Fibroblast of lung (primary cell): ENCODE results near the gene CACNB2. TPM values are rescaled to one million over a fixed set of nuclear protein-coding genes. Genes with fewer than 3 reads are reported as not detected.

Source experiments
- DNase-seq, 2 donors: peaks; one replicate each; pipeline versions ENCODE4 v3.0.0 to v3.0.0-alpha.2; 2010; ENCODE audit warnings: low read depth in 2 of 2
- H2AFZ ChIP-seq: 2 replicates; pipeline ENCODE4 v1.5.1; 2012; ENCODE audit warnings: low read length, control low read depth, inconsistent platforms
- H3K27ac ChIP-seq: 2 replicates; pipeline ENCODE4 v1.5.1; 2011; ENCODE audit warnings: low read length, control low read depth; ENCODE audit not compliant: insufficient read depth
- H3K27me3 ChIP-seq: 2 replicates; pipeline ENCODE4 v1.5.1; 2011; ENCODE audit warnings: mild to moderate bottlenecking, low read length; ENCODE audit not compliant: control insufficient read depth, insufficient read depth
- H3K36me3 ChIP-seq: 2 replicates; pipeline ENCODE4 v1.5.1; 2011; ENCODE audit warnings: low read length; ENCODE audit not compliant: control insufficient read depth, insufficient read depth
- H3K4me1 ChIP-seq: 2 replicates; pipeline ENCODE4 v1.5.1; 2011; ENCODE audit warnings: low read length; ENCODE audit not compliant: control insufficient read depth, insufficient read depth; ENCODE audit errors: extremely low read depth
- H3K4me2 ChIP-seq: 2 replicates; pipeline ENCODE4 v1.5.1; 2011; ENCODE audit warnings: low read length, control low read depth; ENCODE audit not compliant: insufficient read depth; ENCODE audit errors: extremely low read depth
- H3K4me3 ChIP-seq, 4 experiments: fragments of 200-600 bp in 1 of 4; sonication (generic) in 1 of 4; replicated peaks in 1 of 4; 2 replicates each; pipeline ENCODE4 v1.5.1; 2011 to 2016; ENCODE audit warnings: low read length in 4 of 4, low read depth in 3 of 4, mild to moderate bottlenecking in 3 of 4, control low read depth in 2 of 4, inconsistent platforms in 1 of 4, mixed read lengths in 1 of 4; ENCODE audit not compliant: insufficient read depth in 1 of 4; ENCODE audit errors: control extremely low read depth in 1 of 4
- H3K79me2 ChIP-seq: 2 replicates; pipeline ENCODE4 v1.5.1; 2012; ENCODE audit warnings: mild to moderate bottlenecking, low read length, inconsistent platforms; ENCODE audit not compliant: control insufficient read depth, insufficient read depth
- H3K9ac ChIP-seq: 2 replicates; pipeline ENCODE4 v1.5.1; 2011; ENCODE audit warnings: mild to moderate bottlenecking, low read length, control low read depth; ENCODE audit not compliant: insufficient read depth
- H3K9me3 ChIP-seq: 2 replicates; pipeline ENCODE4 v1.5.1; 2012; ENCODE audit warnings: low read depth, low read length; ENCODE audit not compliant: control insufficient read depth, insufficient read depth
- H4K20me1 ChIP-seq: 2 replicates; pipeline ENCODE4 v1.5.1; 2011; ENCODE audit warnings: low read length; ENCODE audit not compliant: control insufficient read depth, insufficient read depth; ENCODE audit errors: extremely low read depth
- CTCF ChIP-seq, 2 donors: IDR thresholded peaks in 1 of 2; conservative IDR thresholded peaks in 1 of 2; 1 replicate in 1 of 2; 2 replicates in 1 of 2; pipeline ENCODE4 v1.5.1; 2011 to 2012; ENCODE audit warnings: low read length in 2 of 2, control low read depth in 1 of 2, inconsistent platforms in 1 of 2, low read depth in 1 of 2, mild to moderate bottlenecking in 1 of 2
- EZH2 ChIP-seq: IDR thresholded peaks from 2 replicates; pipeline ENCODE4 v1.5.1; 2012; ENCODE audit warnings: low read length, control low read depth, mild to moderate bottlenecking; ENCODE audit errors: missing control alignments
- polyA plus RNA-seq, 2 donors: library from polyadenylated mRNA; depleted of rRNA in 1 of 2; stranded (reverse) in 1 of 2; unstranded in 1 of 2; fragments of >200 nt; gene quantifications; 2 replicates each; pipeline ENCODE4 v1.2.1, GENCODE V29; 2011 to 2012; ENCODE audit warnings: missing spikeins in 1 of 2
- total RNA-seq: library from RNA; depleted of rRNA; stranded (reverse); fragments of >200 nt; gene quantifications from 2 replicates; pipeline ENCODE4 v1.2.1, GENCODE V29; 2014

Gene CACNB2
- total and polyA plus RNA-seq, 2 donors (not counting 1 experiment from before 2014, with no cell fraction given) = 0.66 to 0.70 TPM

GRCh38 chr10:18221882-18222281 lies 81.7 kb downstream of the CACNB2 start:
- Histone ChIP-seq H3K36me3 (no peaks in the 10 kb centered on the region), H3K27ac (no peak overlapping the region), H3K9ac (no peak overlapping the region), H3K9me3 (no peaks in the 10 kb centered on the region), H3K79me2 (no peaks in the 10 kb centered on the region), H4K20me1 (no peaks in the 10 kb centered on the region), H3K4me2 (no peak overlapping the region), H3K4me1 (no peaks in the 10 kb centered on the region), H3K27me3 (no peaks in the 10 kb centered on the region), H3K4me3 (no peak overlapping the region), H2AFZ (no peak overlapping the region)
- no peak for TF ChIP-seq CTCF (conservative IDR thresholded peaks at IDR 0.05 in 1 of 2, IDR thresholded peaks at IDR 0.05 in 1 of 2; ENCODE audit: low read depth in 1 of 2, low read length in 2 of 2)
- no peak for TF ChIP-seq EZH2
- DNase-seq = no peak

DNA sequence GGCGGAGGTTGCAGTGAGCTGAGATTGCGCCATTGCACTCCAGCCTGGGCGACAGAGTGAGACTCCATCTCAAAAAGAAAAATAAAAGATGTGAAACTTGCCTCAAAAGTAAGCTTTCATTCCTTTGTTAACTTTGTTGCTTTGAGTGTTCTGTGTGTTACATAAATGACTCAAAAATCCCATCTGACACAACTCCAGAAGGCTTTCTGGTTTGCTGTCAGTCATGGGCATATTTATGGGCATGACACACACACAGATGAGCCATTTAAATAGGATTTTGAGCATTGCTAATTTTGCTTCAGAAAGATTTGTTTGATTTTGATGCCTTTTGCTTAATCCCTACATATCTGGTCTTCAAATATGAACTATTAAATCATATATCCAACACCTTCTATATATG lies 82.6 kb downstream of the CACNB2 start:
- no peak overlapping the region for H2AFZ ChIP-seq

DNA sequence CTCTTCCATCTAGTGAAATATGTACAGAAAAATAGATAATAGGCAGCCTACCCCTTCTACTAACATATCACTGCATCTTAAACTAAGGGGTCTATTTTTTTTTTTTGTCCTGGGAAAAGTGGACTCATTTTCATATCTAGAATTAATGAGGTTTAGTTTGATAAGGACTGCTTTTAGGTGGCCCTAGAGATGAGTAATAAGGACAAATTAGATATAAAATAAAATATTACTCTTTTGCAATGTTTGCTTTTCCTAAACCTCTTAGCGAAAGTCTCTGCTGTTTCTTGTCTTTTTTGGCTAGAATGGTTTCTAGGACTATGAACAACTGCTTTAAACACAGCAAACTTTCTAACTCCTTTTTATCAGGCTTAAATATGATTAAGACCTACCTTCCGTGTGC lies 83.7 kb downstream of the CACNB2 start:
- Histone ChIP-seq H4K20me1 (no peaks in the 10 kb centered on the region), H3K4me3 (no peak overlapping the region), H3K27ac (no peak overlapping the region), H3K9me3 (no peaks in the 10 kb centered on the region), H3K4me1 (no peaks in the 10 kb centered on the region), H3K9ac (no peak overlapping the region), H2AFZ (no peak overlapping the region), H3K36me3 (no peaks in the 10 kb centered on the region), H3K4me2 (no peak overlapping the region), H3K27me3 (no peaks in the 10 kb centered on the region), H3K79me2 (no peaks in the 10 kb centered on the region)
- no peak for TF ChIP-seq CTCF (conservative IDR thresholded peaks at IDR 0.05 in 1 of 2, IDR thresholded peaks at IDR 0.05 in 1 of 2; ENCODE audit: low read depth in 1 of 2, low read length in 2 of 2)
- DNase-seq = no peak

More for the DNA sequence above, 82.6 kb downstream of the CACNB2 start:
- Histone ChIP-seq H3K36me3 (no peaks in the 10 kb centered on the region), H3K9ac (no peak overlapping the region), H3K79me2 (no peaks in the 10 kb centered on the region), H3K27me3 (no peaks in the 10 kb centered on the region), H4K20me1 (no peaks in the 10 kb centered on the region), H3K4me1 (no peaks in the 10 kb centered on the region), H3K27ac (no peak overlapping the region), H3K4me2 (no peak overlapping the region), H3K9me3 (no peaks in the 10 kb centered on the region), H3K4me3 (no peak overlapping the region)
- DNase-seq = no peak
- TF ChIP-seq EZH2 (no peak), CTCF (conservative IDR thresholded peaks at IDR 0.05 in 1 of 2, IDR thresholded peaks at IDR 0.05 in 1 of 2; ENCODE audit: low read depth in 1 of 2, low read length in 2 of 2) (no peak)
